GM08714 (cell line): ENCODE measurements around the gene PDZD2.
"Not testable (repeated sequence)": the region's sequence is repeated elsewhere in the genome, so short reads cannot be mapped to it uniquely, and the experiment has no call there.

ENCODE experiments used
- H3K4me3 ChIP-seq: fragments of 200-500 bp; sonication (Bioruptor generic); 2 replicates; pipeline ENCODE4 v1.5.1; 2014; ENCODE audit warnings: mild to moderate bottlenecking, low read length, inconsistent platforms
- ZNF274 ChIP-seq: IDR thresholded peaks from 2 replicates; pipeline ENCODE4 v1.6.1; 2012; ENCODE audit warnings: mild to moderate bottlenecking, low read depth, low read length

PDZD2 gene

DNA sequence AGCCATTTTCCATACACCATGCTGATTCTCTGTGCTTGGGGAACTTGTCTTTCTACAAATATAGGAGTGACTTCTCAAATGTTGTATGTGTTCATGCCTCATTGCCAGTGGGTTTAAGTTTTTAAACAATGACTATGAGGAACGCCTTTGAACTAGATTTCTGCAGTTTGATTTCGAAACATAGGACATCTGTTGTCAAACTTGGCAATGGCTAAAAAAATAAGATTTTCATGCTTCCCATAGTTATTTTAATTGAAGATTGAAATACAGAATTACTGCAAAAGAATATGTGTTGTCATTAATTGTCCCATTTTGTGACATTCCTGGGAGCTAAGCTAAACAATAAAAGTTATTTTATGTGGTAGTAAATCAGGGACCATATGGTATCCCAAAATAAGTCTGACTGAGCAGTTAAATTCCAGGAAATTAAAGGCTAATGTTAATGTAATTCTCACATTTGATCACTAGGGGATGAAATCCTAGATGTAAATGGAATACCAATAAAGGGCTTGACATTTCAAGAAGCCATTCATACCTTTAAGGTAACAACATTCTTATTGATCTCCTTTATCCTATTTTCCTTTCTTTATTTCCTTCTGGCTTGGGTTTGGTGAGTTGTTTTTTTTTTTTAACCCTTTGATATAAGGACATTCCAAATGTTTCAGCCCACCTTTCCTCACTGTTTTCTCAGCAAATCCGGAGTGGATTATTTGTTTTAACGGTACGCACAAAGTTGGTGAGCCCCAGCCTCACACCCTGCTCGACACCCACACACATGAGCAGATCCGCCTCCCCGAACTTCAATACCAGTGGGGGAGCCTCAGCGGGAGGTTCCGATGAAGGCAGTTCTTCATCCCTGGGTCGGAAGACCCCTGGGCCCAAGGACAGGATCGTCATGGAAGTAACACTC lies 418.5 kb downstream of the PDZD2 start:
- H3K4me3 ChIP-seq: no peak overlapping the region
- no peak for TF ChIP-seq ZNF274

GRCh38 chr5:32058101-32058500 lies 419.2 kb downstream of the PDZD2 start:
- H3K4me3 ChIP-seq: no peak overlapping the region
- TF ChIP-seq ZNF274: no peak

DNA sequence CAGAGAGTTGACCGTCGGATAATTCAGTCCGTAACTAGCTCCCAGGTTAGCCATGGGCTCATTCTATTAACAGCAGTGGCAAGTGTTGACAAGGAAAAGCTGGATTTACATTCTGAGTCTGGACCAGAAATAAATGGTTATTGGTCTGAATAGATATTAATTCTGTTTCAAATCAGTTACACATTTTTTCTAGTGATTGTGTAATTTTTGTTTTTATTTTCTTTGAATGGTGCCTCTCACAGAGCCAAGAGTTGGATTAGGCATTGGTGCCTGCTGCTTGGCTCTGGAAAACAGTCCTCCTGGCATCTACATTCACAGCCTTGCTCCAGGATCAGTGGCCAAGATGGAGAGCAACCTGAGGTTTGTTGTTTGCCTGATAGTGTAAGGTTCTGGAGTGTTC lies 420.1 kb downstream of the PDZD2 start:
- no peak for TF ChIP-seq ZNF274
- no peak overlapping the region for H3K4me3 ChIP-seq

GRCh38 chr5:32059761-32060530 lies 421.0 kb downstream of the PDZD2 start:
- no peak overlapping the region for H3K4me3 ChIP-seq
- no peak for TF ChIP-seq ZNF274

DNA sequence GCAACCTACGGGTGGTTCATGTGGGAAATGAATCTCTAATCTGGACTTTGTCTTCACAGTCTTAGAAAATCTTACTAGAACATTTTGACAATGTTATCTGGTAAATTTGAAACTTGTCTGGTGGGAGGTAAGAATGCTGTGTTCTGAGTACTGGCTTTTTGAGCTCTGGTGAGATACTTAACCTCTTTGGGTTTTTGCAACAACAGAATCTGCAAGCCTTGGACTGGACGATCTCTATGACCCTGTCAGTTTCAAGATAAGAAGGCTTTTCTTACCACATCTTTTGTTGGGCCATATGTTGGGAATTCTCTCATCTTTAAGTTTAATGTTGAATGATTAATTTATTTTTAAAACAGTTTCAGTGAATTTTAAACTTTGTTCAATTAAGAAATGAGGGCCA lies 422.3 kb downstream of the PDZD2 start:
- TF ChIP-seq ZNF274: no peak
- no peak overlapping the region for H3K4me3 ChIP-seq

- TF ChIP-seq ZNF274: no peak
- no peak overlapping the region for H3K4me3 ChIP-seq
Measured at GRCh38 chr5:32066448-32066847, 427.5 kb downstream of the PDZD2 start.

DNA sequence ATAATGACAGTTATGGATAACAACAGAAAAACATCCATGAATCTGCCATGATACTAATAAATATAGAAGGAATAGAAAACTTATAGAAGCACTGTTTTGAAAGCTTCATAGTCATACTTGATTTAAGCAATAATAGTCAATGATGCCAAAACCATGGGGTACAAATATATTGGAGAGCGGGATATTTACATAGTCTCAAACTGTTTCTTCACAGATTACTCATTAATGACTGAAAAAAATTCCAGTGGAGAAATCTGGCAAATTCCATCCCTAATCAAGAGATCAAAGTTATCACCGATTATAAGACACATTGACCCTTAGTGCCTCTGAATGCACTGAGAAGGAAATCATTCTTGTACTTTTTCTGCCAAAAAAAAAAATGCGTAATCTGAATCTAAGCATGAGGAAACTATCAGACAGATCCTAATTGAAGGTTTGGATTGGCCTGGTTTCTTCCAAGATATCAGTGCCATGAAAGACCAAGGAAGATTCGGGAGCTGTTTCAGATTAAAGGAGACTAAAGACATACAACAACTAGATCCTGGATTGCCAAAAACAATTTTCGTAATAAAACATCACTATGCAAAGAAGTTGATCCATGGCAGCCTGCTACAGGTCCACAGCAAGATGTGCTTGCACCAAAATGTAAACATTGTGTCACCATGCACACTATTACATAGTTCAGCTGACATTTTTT lies 429.0 kb downstream of the PDZD2 start:
- H3K4me3 ChIP-seq: no peak overlapping the region
- TF ChIP-seq ZNF274: no peak

GRCh38 chr5:32068561-32068960 lies 429.6 kb downstream of the PDZD2 start:
- H3K4me3 ChIP-seq: no peak overlapping the region
- no peak for TF ChIP-seq ZNF274

GRCh38 chr5:32069396-32069795 lies 430.5 kb downstream of the PDZD2 start:
- TF ChIP-seq ZNF274: no peak

DNA sequence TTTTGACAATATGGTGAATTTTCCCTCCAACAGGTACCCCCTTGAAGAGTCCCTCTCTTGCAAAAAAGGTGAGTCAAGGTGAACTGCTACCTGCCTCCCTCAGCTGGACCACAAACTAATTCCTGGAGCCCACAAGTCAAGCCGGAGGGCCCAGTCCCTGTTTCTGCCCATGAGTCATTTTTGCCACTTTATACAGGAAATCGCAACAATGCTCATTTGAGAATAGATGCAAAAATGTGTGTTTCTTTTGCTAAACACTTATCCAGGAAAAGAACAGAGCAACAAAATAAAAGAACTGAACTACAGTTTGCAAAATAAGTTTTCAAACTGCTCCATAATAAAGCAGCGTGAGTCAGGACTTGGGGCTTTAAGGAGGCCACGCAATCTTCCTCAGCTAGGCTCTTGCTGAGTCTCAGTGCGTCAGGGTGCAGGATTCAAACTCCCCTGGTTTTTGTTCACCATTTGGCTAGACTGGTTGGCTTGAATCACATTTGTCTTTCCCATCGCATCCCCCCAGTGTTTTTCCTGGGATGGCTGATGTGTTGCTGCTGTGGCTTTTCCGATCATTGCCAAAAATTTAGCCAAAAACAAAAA lies 432.5 kb downstream of the PDZD2 start:
- H3K4me3 ChIP-seq: no peak overlapping the region
- no peak for TF ChIP-seq ZNF274

More at GRCh38 chr5:32069396-32069795, 430.5 kb downstream of the PDZD2 start:
- no peak overlapping the region for H3K4me3 ChIP-seq

DNA sequence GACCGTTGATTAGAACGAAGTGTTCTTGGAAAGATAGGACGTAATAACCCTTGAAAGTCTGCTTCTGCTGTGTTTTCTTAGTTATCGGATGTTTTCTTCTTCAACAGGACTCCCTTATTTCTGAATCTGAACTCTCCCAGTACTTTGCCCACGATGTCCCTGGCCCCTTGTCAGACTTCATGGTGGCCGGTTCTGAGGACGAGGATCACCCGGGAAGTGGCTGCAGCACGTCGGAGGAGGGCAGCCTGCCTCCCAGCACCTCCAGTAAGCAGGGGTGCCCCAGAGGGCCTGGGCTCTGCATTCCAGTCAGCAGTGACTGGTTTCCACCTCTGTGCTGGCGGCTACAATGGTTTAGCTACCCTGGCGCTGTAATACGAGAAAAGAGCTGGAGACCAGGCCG lies 433.1 kb downstream of the PDZD2 start:
- TF ChIP-seq ZNF274: no peak
- no peak overlapping the region for H3K4me3 ChIP-seq

DNA sequence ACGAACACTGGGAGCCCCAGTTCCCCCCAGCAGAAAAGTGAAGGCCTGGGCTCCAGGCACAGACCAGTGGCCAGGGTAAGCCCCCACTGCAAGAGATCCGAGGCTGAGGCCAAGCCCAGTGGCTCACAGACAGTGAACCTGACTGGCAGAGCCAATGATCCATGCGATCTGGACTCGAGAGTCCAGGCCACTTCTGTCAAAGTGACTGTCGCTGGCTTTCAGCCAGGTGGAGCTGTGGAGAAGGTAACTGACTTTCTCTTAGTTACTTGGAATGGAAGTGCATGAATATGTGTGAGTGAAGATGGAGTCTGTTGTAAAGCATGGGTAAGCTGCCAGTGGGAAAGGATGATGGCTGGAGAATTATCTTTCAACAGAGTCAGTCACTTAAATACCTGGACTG lies 435.5 kb downstream of the PDZD2 start:
- H3K4me3 ChIP-seq: no peak overlapping the region
- no peak for TF ChIP-seq ZNF274

DNA sequence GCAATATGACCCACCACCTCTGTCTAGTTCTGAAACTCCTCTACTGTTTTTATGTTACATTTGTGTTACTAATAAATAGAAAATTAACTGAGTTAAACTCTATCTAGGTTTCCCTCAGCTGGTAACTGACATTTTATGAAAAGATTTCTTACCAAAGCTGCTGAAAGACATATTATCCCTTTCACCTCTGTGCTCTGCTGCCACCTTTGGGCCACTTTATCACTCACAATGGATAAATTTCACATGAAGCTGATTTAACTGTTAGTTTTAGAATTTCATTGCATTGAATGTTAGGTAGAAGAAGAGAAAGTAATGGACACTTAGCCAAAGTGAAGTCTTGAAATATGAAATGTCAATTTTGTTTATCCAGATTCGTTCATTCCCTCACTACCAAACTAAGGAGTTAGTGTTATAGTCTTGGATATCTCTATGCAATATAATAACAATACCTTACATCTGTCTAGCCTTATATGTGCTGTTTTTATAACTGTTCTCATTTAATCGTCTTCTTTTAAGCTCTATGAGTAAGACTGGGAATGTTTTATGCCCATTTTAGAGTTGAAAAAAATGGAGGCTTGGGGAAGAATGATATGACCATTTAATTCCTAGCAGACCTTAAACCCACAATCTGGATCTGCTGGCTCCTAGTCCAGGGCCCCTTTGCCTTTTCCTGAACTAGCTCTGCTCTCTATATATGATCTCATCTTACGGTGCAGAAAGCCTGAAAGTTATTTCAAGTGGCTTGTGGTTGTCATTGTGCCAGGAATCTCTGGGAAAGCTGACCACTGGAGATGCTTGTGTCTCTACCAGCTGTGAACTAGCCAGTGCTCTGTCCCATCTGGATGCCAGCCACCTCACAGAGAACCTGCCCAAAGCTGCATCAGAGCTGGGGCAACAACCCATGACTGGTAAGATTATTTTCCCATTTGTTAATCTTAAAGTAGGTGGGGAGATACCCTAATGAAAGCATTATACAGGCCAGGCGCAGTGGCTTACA lies 438.1 kb downstream of the PDZD2 start:
- H3K4me3 ChIP-seq: no peak overlapping the region
- no peak for TF ChIP-seq ZNF274

DNA sequence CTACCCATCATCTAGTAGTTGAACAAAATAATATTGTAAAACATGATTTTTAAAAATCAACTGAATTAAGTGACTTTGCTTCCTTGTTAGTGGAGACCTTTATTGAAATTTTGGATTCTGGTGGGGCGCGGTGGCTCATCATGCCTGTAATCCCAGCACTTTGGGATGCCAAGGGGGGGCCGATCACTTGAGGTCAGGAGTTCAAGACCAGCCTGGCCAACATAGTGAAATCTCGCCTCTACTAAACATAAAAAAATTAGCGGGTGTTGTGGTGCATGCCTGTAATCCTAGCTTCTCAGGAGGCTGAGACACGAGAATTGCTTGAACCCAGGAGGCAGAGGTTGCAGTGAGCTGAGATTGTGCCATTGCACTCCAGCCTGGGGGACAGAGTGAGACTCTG lies 439.9 kb downstream of the PDZD2 start:
- H3K4me3 ChIP-seq: not testable (repeated sequence)

DNA sequence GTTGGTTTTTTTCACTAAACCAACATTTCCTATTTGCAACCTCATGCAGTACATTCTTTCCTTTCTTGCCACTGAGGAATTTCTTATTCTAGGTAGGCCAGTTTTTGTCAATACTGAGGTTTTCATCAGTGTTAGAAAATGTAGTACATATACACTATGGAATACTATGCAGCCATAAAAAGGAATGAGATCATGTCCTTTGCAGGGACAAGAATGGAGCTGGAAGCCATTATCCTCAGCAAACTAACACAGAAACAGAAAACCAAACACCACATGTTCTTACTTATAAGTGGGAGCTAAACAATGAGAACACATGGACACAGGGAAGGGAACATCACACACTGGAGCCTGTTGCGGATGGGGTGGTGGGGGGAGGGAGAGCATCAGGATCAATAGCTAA lies 441.6 kb downstream of the PDZD2 start:
- not testable (repeated sequence) for H3K4me3 ChIP-seq
